Measurements from ENCODE around the gene NDUFB7. TPM values are rescaled to one million over a fixed set of nuclear protein-coding genes. Genes with fewer than 3 reads are reported as not detected.
"Not testable (repeated sequence)": the region's sequence is repeated elsewhere in the genome, so short reads cannot be mapped to it uniquely, and the experiment has no call there.

Gene NDUFB7
- total RNA-seq = 100 to 1,000 TPM; 118 to 126 TPM
- 100 to 1,000 TPM; 433 to 452 TPM for polyA plus RNA-seq
- long read RNA-seq, donor 1, transcript NDUFB7-201 (3 exons, 531 nt) = major isoform, 26 of 27 reads
- long read RNA-seq, donor 1, partial matches to known transcripts = 0 of 27 reads
- long read RNA-seq, donor 1, other reads (novel, unspliced or antisense) = 1 of 27 reads
- long read RNA-seq, donor 2, transcript NDUFB7-201 (3 exons, 531 nt) = major isoform, 28 of 32 reads
- long read RNA-seq, donor 2, partial matches to known transcripts = 3 of 32 reads
- long read RNA-seq, donor 2, other reads (novel, unspliced or antisense) = 1 of 32 reads

DNA sequence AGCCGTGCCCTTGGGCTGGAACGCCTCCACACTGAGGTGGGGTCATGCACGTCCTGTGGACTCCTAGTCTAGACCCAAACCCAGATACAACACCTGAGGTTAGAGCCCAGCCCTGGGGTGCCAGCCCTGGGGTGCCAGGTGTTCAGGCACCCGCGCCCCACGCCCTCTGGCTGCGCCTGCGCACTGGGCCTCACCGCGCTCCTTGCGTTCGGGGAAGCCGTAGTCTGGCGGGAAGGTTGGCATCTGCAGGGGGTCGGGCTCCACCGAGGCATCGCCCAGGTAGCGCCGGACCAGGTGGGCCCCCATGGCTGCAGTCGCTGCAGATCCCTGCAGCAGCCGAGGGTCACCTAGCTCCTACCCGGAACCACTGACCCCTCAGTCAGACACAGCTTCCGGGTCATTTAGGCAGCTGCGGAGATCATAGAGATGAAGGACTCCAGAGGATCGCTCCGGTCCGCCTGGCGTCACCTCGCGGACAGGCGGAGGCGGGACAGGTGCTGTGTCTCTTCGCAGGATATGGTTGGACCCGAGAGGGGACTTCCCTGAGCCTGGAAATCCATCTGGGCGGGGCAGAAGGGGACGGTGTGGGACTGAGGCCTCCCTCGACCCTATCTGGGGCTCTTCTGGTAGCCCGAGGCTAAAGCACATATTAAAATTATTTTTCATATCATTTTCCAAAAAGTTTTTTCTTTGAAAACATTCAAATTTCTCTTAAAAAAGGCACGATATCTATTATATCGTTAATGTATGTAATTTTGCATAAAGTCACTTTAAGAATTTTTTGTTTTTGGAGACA, at the start of gene NDUFB7:
NDUFB7 (minus strand) TSS at position 372 of the 796 bp plus-strand sequence; CDS start at position 306, 66 bp downstream.
- peak within 1 kb of the TSS in 1 of 2 donors; percentile 13 for H3K27ac ChIP-seq (ENCODE audit: low read depth in 1 of 2, low read length in 2 of 2)
- H3K36me3 ChIP-seq (ENCODE audit: control insufficient read depth in 1 of 2, insufficient read depth in 2 of 2, low read length in 1 of 2) = no peaks in the 10 kb centered on the region
- DNase-seq (peak; percentile 94 to 95), ATAC-seq (ENCODE audit: low FRiP score) (peak; percentile 97)
- no peaks in the 10 kb centered on the region for H3K9me3 ChIP-seq (ENCODE audit: control insufficient read depth, low read length)
- intact Hi-C loops (cut with DNase I) = loop anchor here in 1 of 2 donors (5.0 kb wide), 1 partner anchor 315 kb away; the partner anchor contains the start of gene OR7A17
- H3K27me3 ChIP-seq (ENCODE audit: control insufficient read depth in 1 of 2, insufficient read depth in 2 of 2, low read length in 1 of 2) = no peaks in the 10 kb centered on the region
- 2 to 3% methylated on average over 40 of the region's 40 CpGs for whole genome bisulfite sequencing, 2 donors
- peaks cover 0 to 3% of the 10 kb centered on the region in 2 donors for H3K4me1 ChIP-seq (ENCODE audit: control insufficient read depth in 1 of 2, insufficient read depth in 2 of 2, low read length in 2 of 2)
- peak within 1 kb of the TSS; percentile 64 to 88 for H3K4me3 ChIP-seq (ENCODE audit: low read length in 2 of 2)

DNA sequence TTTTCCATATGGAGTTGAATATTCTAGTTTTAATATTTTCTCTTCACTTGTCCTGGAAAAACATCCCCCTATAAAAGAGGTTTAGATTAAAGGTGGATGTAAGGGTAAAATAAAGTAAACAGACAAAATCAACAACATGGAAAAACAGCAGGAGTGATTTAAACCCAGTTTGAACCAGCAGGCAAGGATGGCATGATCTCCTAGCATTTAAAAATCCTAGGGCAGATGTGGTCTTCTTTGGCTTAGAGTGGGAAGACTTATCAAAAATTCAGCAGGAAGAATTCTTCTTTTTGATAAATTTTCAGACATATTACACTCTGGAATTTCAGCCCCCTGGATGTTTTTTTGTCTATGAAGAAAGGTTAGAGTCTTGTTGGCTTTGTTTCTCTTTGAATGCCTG, 47.5 kb upstream of the NDUFB7 start:
- no peaks in the 10 kb centered on the region for H3K27me3 ChIP-seq (ENCODE audit: control insufficient read depth in 1 of 2, insufficient read depth in 2 of 2, low read length in 1 of 2)
- DNase-seq = no peak
- intact Hi-C loops (cut with DNase I) = no loop called here

DNA sequence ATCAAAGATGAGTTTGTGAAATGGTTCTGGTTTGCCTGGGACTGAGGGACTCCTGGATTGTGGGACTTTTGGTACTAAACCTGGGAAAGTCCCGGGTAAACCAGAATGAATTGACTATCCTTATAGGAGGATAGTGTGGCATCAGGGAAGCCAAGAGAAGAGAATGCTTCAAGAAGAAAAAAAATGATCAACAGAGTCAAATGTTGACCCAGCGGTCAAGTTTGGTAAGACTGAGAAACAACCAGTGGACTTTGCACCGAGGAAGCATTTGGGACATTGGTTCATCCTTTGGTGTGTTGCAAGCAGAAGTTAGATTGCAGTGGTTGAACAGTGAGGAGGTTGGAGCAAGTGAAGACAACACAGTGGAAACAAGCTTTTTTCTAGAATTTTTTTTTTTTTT, 44.5 kb upstream of the NDUFB7 start:
- DNase-seq = no peak
- Histone ChIP-seq H3K27me3 (ENCODE audit: control insufficient read depth in 1 of 2, insufficient read depth in 2 of 2, low read length in 1 of 2) (no peaks in the 10 kb centered on the region), H3K36me3 (ENCODE audit: control insufficient read depth in 1 of 2, insufficient read depth in 2 of 2, low read length in 1 of 2) (no peaks in the 10 kb centered on the region), H3K27ac (ENCODE audit: low read depth in 1 of 2, low read length in 2 of 2) (no peak overlapping the region), H3K4me3 (ENCODE audit: low read length in 2 of 2) (no peak overlapping the region), H3K9me3 (ENCODE audit: control insufficient read depth, low read length) (peaks cover 2% of the 10 kb centered on the region), H3K4me1 (ENCODE audit: control insufficient read depth in 1 of 2, insufficient read depth in 2 of 2, low read length in 2 of 2) (no peaks in the 10 kb centered on the region)
- intact Hi-C loops (cut with DNase I) = no loop called here
- ATAC-seq (ENCODE audit: low FRiP score) = no peak
- WGBS, 2 donors = 87 to 92% methylated on average over 3 of the region's 3 CpGs

More for the DNA sequence above, 47.5 kb upstream of the NDUFB7 start:
- H3K4me1 ChIP-seq (ENCODE audit: control insufficient read depth in 1 of 2, insufficient read depth in 2 of 2, low read length in 2 of 2) = no peaks in the 10 kb centered on the region
- no peak overlapping the region for H3K4me3 ChIP-seq (ENCODE audit: low read length in 2 of 2)
- peaks cover 2% of the 10 kb centered on the region for H3K9me3 ChIP-seq (ENCODE audit: control insufficient read depth, low read length)
- H3K36me3 ChIP-seq (ENCODE audit: control insufficient read depth in 1 of 2, insufficient read depth in 2 of 2, low read length in 1 of 2) = no peaks in the 10 kb centered on the region
- no peak overlapping the region for H3K27ac ChIP-seq (ENCODE audit: low read depth in 1 of 2, low read length in 2 of 2)
- ATAC-seq (ENCODE audit: low FRiP score) = no peak

DNA sequence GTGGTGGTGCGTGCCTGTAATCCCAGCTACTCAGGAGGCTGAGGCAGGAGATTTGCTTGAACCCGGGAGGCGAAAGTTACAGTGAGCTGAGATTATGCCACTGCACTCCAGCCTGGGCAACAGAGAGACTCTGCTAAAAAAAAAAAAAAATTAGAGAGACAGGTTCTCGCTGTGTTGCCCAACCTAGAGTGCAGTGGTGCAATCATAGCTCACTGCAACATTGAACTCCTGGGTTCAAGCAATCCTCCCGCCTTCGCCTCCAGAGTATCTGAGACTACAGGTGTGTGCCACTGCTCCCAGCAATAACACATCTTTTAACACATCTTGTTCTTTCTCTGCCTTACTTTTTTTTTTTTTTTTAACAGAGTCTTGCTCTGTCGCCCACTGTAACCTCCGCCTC, 43.8 kb upstream of the NDUFB7 start:
- Histone ChIP-seq H3K9me3 (ENCODE audit: control insufficient read depth, low read length) (peaks cover 2% of the 10 kb centered on the region), H3K27me3 (ENCODE audit: control insufficient read depth in 1 of 2, insufficient read depth in 2 of 2, low read length in 1 of 2) (no peaks in the 10 kb centered on the region), H3K36me3 (ENCODE audit: control insufficient read depth in 1 of 2, insufficient read depth in 2 of 2, low read length in 1 of 2) (no peaks in the 10 kb centered on the region), H3K27ac (ENCODE audit: low read depth in 1 of 2, low read length in 2 of 2) (no peak overlapping the region), H3K4me1 (ENCODE audit: control insufficient read depth in 1 of 2, insufficient read depth in 2 of 2, low read length in 2 of 2) (no peaks in the 10 kb centered on the region), H3K4me3 (ENCODE audit: low read length in 2 of 2) (no peak overlapping the region)
- WGBS, 2 donors = 92 to 99% methylated on average over 8 of the region's 8 CpGs
- intact Hi-C loops (cut with DNase I) = no loop called here
- DNase-seq (no peak), ATAC-seq (ENCODE audit: low FRiP score) (no peak)

DNA sequence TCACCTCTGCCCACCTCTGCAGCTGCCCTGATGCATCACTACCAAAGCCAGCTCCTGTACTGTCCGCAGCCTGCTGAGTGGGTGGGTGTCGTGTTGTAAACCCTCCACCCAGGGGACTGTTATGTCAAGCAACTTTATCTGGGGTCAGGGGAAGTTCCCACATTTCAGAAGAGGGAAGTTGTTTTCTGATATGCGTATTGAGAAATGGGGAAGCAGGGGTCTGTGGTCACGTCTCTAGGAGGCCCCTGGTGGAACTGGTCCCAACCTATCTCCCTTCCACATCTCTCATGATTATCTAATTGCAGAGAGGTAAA, 42.2 kb upstream of the NDUFB7 start:
- intact Hi-C loops (cut with DNase I) = no loop called here
- WGBS, 2 donors = 55 to 62% methylated on average over 4 of the region's 4 CpGs
- Histone ChIP-seq H3K27ac (ENCODE audit: low read depth in 1 of 2, low read length in 2 of 2) (no peak overlapping the region), H3K27me3 (ENCODE audit: control insufficient read depth in 1 of 2, insufficient read depth in 2 of 2, low read length in 1 of 2) (no peaks in the 10 kb centered on the region), H3K4me1 (ENCODE audit: control insufficient read depth in 1 of 2, insufficient read depth in 2 of 2, low read length in 2 of 2) (no peaks in the 10 kb centered on the region), H3K36me3 (ENCODE audit: control insufficient read depth in 1 of 2, insufficient read depth in 2 of 2, low read length in 1 of 2) (no peaks in the 10 kb centered on the region), H3K9me3 (ENCODE audit: control insufficient read depth, low read length) (peaks cover 2% of the 10 kb centered on the region), H3K4me3 (ENCODE audit: low read length in 2 of 2) (no peak overlapping the region)
- DNase-seq (no peak), ATAC-seq (ENCODE audit: low FRiP score) (no peak)

DNA sequence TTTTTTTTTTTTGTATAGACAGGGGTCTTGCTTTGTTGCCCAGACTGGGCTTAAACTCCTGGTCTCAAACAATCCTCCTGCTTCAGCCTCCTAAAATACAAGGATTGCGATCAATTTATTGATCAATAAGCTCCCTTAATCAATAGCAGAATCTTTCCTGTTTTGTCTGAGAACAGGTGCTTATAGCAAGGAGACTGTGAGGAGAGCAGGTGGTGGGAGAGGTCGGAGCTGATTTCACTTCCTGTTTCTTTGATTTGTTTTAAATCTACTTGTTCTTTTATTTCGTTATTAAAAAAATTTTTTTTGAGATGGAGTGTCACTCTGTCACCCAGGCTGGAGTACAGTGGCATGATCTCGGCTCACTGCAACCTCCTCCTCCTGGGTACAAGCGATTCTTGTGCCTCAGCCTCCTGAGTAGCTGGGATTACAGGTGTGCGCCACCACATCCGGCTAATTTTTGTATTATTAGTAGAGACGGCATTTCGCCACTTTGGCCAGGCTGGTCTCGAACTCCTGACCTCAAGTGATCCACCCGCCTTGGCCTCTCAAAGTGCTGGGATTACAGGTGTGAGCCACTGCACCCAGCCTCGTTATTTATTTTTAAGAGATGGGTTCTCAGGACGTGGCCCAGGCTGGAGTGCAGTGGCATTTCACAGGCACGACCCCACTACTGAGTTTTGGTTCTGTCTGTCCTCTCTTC, 41.7 kb upstream of the NDUFB7 start:
- H3K36me3 ChIP-seq (ENCODE audit: control insufficient read depth in 1 of 2, insufficient read depth in 2 of 2, low read length in 1 of 2); H3K27me3 ChIP-seq (ENCODE audit: control insufficient read depth in 1 of 2, insufficient read depth in 2 of 2, low read length in 1 of 2); H3K4me1 ChIP-seq (ENCODE audit: control insufficient read depth in 1 of 2, insufficient read depth in 2 of 2, low read length in 2 of 2); ATAC-seq (ENCODE audit: low FRiP score); H3K4me3 ChIP-seq (ENCODE audit: low read length in 2 of 2); H3K27ac ChIP-seq (ENCODE audit: low read depth in 1 of 2, low read length in 2 of 2); H3K9me3 ChIP-seq (ENCODE audit: control insufficient read depth, low read length); DNase-seq; intact Hi-C loops (cut with DNase I): not testable (repeated sequence)
- 71 to 72% methylated on average over 14 of the region's 14 CpGs for WGBS, 2 donors

- intact Hi-C loops (cut with DNase I) = no loop called here
- WGBS, 2 donors = 71 to 80% methylated on average over 4 of the region's 4 CpGs
- no peaks in the 10 kb centered on the region for H3K36me3 ChIP-seq (ENCODE audit: control insufficient read depth in 1 of 2, insufficient read depth in 2 of 2, low read length in 1 of 2)
- DNase-seq = no peak
- H3K4me3 ChIP-seq (ENCODE audit: low read length in 2 of 2) = no peak overlapping the region
- no peak for ATAC-seq (ENCODE audit: low FRiP score)
- H3K27me3 ChIP-seq (ENCODE audit: control insufficient read depth in 1 of 2, insufficient read depth in 2 of 2, low read length in 1 of 2) = no peaks in the 10 kb centered on the region
- H3K9me3 ChIP-seq (ENCODE audit: control insufficient read depth, low read length) = no peaks in the 10 kb centered on the region
- no peak overlapping the region for H3K27ac ChIP-seq (ENCODE audit: low read depth in 1 of 2, low read length in 2 of 2)
- H3K4me1 ChIP-seq (ENCODE audit: control insufficient read depth in 1 of 2, insufficient read depth in 2 of 2, low read length in 2 of 2) = no peaks in the 10 kb centered on the region
Observed at GRCh38 chr19:14612657-14613056, 40.8 kb upstream of the NDUFB7 start.

DNA sequence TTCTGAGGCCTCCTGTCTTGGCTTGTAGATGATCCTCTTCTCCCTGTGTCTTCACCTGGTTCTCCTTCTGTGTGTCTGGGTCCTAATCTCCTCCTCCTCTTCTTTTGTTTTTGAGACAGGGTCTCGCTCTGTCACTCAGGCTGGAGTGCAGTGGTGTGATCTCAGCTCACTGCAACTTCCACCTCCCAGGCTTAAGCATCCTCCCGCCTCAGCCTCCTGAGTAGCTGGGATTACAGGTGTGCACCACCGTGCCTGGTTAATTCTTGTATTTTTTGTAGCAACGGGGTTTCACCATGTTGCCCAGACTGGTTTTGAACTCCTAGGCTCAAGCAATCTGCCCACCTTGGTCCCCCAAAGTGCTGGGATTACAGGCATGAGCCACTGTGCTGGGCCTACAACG, 40.4 kb upstream of the NDUFB7 start:
- WGBS, 2 donors = 61 to 81% methylated on average over 5 of the region's 5 CpGs
- not testable (repeated sequence) for ATAC-seq (ENCODE audit: low FRiP score); DNase-seq

More for the DNA sequence above, 40.4 kb upstream of the NDUFB7 start:
- H3K4me1 ChIP-seq (ENCODE audit: control insufficient read depth in 1 of 2, insufficient read depth in 2 of 2, low read length in 2 of 2); H3K4me3 ChIP-seq (ENCODE audit: low read length in 2 of 2); H3K27ac ChIP-seq (ENCODE audit: low read depth in 1 of 2, low read length in 2 of 2); intact Hi-C loops (cut with DNase I); H3K36me3 ChIP-seq (ENCODE audit: control insufficient read depth in 1 of 2, insufficient read depth in 2 of 2, low read length in 1 of 2); H3K9me3 ChIP-seq (ENCODE audit: control insufficient read depth, low read length); H3K27me3 ChIP-seq (ENCODE audit: control insufficient read depth in 1 of 2, insufficient read depth in 2 of 2, low read length in 1 of 2): not testable (repeated sequence)

Measured in aorta (tissue), 5 donors.